HG03354 (cell line): ENCODE measurements around the gene RAB42.
A peak's percentile ranks its signal among the peaks of the same experiment; 100 is the strongest.
"Not testable (repeated sequence)": the region's sequence is repeated elsewhere in the genome, so short reads cannot be mapped to it uniquely, and the experiment has no call there.

Experiments
- ATAC-seq: cut with Tn5 transposase; IDR thresholded peaks from one replicate; pipeline ENCODE4 v1.9.1; 2021; ENCODE audit warnings: mild to moderate bottlenecking; ENCODE audit not compliant: unreplicated experiment, poor library complexity, severe bottlenecking

Gene RAB42

GRCh38 chr1:28591708-28592320, at the start of gene RAB42:
RAB42 (plus strand) TSS chr1:28592265; CDS start chr1:28592512, 247 bp downstream.
- peak; percentile 67 for ATAC-seq

GRCh38 chr1:28545246-28545628, 46.8 kb upstream of the RAB42 start:
- no peak for ATAC-seq

GRCh38 chr1:28548318-28548717, 43.7 kb upstream of the RAB42 start:
- ATAC-seq: no peak

- ATAC-seq: no peak
Measured at GRCh38 chr1:28551381-28551780, 40.7 kb upstream of the RAB42 start.

- peak; percentile 95 for ATAC-seq
Measured at GRCh38 chr1:28552758-28553663, 39.1 kb upstream of the RAB42 start, which contains the start of gene TRNAU1AP. TRNAU1AP (plus strand) TSS chr1:28553085; CDS start chr1:28553111, 26 bp downstream.

GRCh38 chr1:28560886-28561285, 31.2 kb upstream of the RAB42 start:
- no peak for ATAC-seq

GRCh38 chr1:28564310-28564709, 27.8 kb upstream of the RAB42 start:
- ATAC-seq: no peak

- ATAC-seq: no peak
Measured at GRCh38 chr1:28565040-28565439, 27.0 kb upstream of the RAB42 start.

- ATAC-seq: no peak
Measured at GRCh38 chr1:28565726-28566125, 26.3 kb upstream of the RAB42 start.

- no peak for ATAC-seq
Measured at GRCh38 chr1:28566931-28567330, 25.1 kb upstream of the RAB42 start.

- no peak for ATAC-seq
Measured at GRCh38 chr1:28571911-28572310, 20.2 kb upstream of the RAB42 start.

- ATAC-seq: not testable (repeated sequence)
Measured at GRCh38 chr1:28572891-28573290, 19.2 kb upstream of the RAB42 start.

GRCh38 chr1:28573564-28573963, 18.5 kb upstream of the RAB42 start:
- ATAC-seq: no peak

GRCh38 chr1:28577052-28577678, 14.9 kb upstream of the RAB42 start:
- ATAC-seq: no peak

- ATAC-seq: no peak
Measured at GRCh38 chr1:28577738-28578536, 14.1 kb upstream of the RAB42 start.

GRCh38 chr1:28578696-28579218, 13.3 kb upstream of the RAB42 start:
- no peak for ATAC-seq

- ATAC-seq: no peak
Measured at GRCh38 chr1:28579401-28579800, 12.7 kb upstream of the RAB42 start.

- ATAC-seq: peak; percentile 38
Measured at GRCh38 chr1:28580722-28581530, 11.1 kb upstream of the RAB42 start.
